GM12878 (cell line): ENCODE measurements around the gene ESRP2.

Experiments used
- ATF3 ChIP-seq: IDR thresholded peaks from 2 replicates; pipeline ENCODE4 v1.6.1; 2011; ENCODE audit warnings: low read depth, mild to moderate bottlenecking, low read length, moderate library complexity, borderline replicate concordance; ENCODE audit errors: extremely low read depth
- CTCF ChIP-seq, 3 experiments: IDR thresholded peaks in 2 of 3; conservative IDR thresholded peaks in 1 of 3; 2 replicates each; pipeline ENCODE4 v1.5.1; 2011; ENCODE audit warnings: low read depth in 3 of 3, low read length in 3 of 3, mild to moderate bottlenecking in 3 of 3, control low read depth in 2 of 3, moderate library complexity in 2 of 3, inconsistent platforms in 1 of 3, mixed read lengths in 1 of 3; ENCODE audit not compliant: control insufficient read depth in 2 of 3, insufficient read depth in 1 of 3; ENCODE audit errors: extremely low read depth in 1 of 3

- no peak for TF ChIP-seq CTCF (IDR thresholded peaks at IDR 0.05 in 2 of 3, conservative IDR thresholded peaks at IDR 0.05 in 1 of 3; ENCODE audit: control insufficient read depth in 2 of 3, extremely low read depth in 1 of 3, insufficient read depth in 1 of 3, low read depth in 3 of 3, low read length in 3 of 3)
- no peak for TF ChIP-seq ATF3
Observed at GRCh38 chr16:68236826-68237242, 907 bp upstream of the ESRP2 start.
